Regular cardiac myocyte (primary cell): Measurements from ENCODE around the gene TMPRSS2. TPM values are rescaled to one million over a fixed set of nuclear protein-coding genes. Genes with fewer than 3 reads are reported as not detected.

Experiments
- total RNA-seq: library from RNA; depleted of rRNA; stranded (reverse); fragments of >200 nt; gene quantifications from 2 replicates; pipeline ENCODE4 v1.2.3, GENCODE V29; 2014

TMPRSS2 gene
- not detected in 2 replicates for total RNA-seq

GRCh38 chr21:41507521-41508414 is at the start of gene TMPRSS2:
Gene TMPRSS2, minus strand, starts transcription at chr21:41508158. Its CDS starts 10,025 bp downstream, at chr21:41498133.

DNA sequence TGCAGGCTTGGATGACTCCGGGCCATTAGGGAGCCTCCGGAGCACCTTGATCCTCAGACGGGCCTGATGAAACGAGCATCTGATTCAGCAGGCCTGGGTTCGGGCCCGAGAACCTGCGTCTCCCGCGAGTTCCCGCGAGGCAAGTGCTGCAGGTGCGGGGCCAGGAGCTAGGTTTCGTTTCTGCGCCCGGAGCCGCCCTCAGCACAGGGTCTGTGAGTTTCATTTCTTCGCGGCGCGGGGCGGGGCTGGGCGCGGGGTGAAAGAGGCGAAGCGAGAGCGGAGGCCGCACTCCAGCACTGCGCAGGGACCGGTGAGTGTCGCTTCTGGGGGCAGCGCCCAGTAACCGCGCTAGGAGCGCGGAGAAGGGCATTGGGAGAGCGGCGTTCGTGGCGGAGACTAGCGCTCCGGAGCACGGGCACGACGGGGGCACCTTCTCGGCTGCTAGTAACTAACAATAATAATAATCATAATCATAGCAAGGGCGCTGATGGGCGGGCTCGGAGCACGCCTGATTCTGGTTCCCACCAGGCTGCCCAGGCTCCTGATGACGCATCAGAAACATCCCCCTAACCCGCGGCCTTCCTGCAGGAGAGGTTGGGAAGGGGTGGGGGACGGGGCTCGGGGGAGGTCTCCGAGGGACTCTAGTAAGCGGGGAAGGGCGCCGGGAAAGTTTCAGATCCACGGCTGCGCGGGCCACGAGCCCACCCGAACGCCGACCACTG is 81.8 kb downstream of the TMPRSS2 start, which contains the start of gene MX1:
TSS of gene MX1 (plus strand) at position 286 of the 722 bp plus-strand sequence. CDS start 5,832 bp downstream, outside the sequence.

Other genes with a start within 250 kb of the TMPRSS2 start
- 0.28 TPM in 1 of 2 replicates, not detected in the other for gene FAM3B, start 191.4 kb downstream of the TMPRSS2 start, total RNA-seq
- gene MX2, start 146.1 kb downstream of the TMPRSS2 start, total RNA-seq = 2.9 and 4.2 TPM in 2 replicates
- gene MX1, start 81.9 kb downstream of the TMPRSS2 start, total RNA-seq = 1.9 and 10.7 TPM in 2 replicates